HUES48 (cell line): ENCODE measurements around the gene AHCYL2.
"Not testable (repeated sequence)": the region's sequence is repeated elsewhere in the genome, so short reads cannot be mapped to it uniquely, and the experiment has no call there.

Source experiments
- H3K27ac ChIP-seq: one replicate; pipeline ENCODE4 v1.7.0; 2013; ENCODE audit warnings: low read depth, low read length, inconsistent platforms
- H3K27me3 ChIP-seq: 2 replicates; pipeline ENCODE4 v1.6.1; 2013; ENCODE audit warnings: mild to moderate bottlenecking, low read length; ENCODE audit not compliant: control insufficient read depth, insufficient read depth
- H3K36me3 ChIP-seq: 2 replicates; pipeline ENCODE4 v1.6.1; 2013; ENCODE audit warnings: low read length; ENCODE audit not compliant: control insufficient read depth, insufficient read depth
- H3K4me1 ChIP-seq: 2 replicates; pipeline ENCODE4 v1.6.1; 2013; ENCODE audit warnings: mild to moderate bottlenecking, low read length; ENCODE audit not compliant: control insufficient read depth, insufficient read depth
- H3K4me3 ChIP-seq: 2 replicates; pipeline ENCODE4 v1.5.1; 2013; ENCODE audit warnings: mild to moderate bottlenecking, low read depth, low read length
- H3K9ac ChIP-seq: 2 replicates; pipeline ENCODE4 v1.6.1; 2013; ENCODE audit warnings: mild to moderate bottlenecking, low read depth, low read length, moderate library complexity
- H3K9me3 ChIP-seq: 2 replicates; pipeline ENCODE4 v1.6.1; 2013; ENCODE audit warnings: low read length; ENCODE audit not compliant: control insufficient read depth, insufficient read depth

The AHCYL2 gene

DNA sequence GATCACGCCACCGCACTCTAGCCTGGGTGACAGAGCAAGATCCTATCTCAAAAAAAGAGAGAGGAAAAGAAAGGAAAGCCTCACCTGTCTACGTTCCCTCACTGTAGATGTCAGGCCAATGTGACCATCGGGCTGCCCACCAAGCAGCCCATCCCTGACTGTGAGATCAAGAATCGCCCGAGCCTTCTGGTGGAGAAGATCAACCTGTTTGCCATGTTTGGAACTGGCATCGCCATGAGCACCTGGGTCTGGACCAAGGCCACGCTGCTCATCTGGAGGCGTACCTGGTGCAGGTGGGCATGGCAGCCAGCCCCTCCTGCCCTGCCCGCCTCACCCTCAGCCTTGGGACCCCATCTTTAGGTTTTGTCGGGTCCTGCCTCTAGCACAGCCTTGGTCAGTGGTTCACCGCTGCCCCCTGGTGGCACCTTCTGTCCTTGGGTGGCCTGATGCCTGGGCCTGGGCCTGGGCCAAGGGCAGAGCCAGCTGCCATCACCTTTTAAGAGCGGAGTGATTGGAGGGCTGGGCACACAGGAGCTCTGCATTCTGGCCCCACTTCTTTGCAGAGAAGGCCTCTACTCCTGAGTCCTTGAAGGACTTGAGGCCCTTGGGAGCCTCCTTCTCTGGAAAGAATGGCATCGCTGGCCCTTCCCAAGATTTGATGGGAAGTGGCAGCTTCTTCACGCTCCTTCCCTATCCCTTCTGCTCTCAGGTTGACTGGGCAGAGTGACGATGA is 14.4 kb upstream of the AHCYL2 start:
- H3K27ac ChIP-seq, result no peak overlapping the region
- no peak overlapping the region for H3K4me3 ChIP-seq
- no peaks in the 10 kb centered on the region for H3K4me1 ChIP-seq
- H3K36me3 ChIP-seq, result peaks cover 68% of the 10 kb centered on the region
- H3K9ac ChIP-seq, result no peak overlapping the region
- no peaks in the 10 kb centered on the region for H3K27me3 ChIP-seq
- H3K9me3 ChIP-seq, result peaks cover 3% of the 10 kb centered on the region; the same call in 1 of the 2 replicates

DNA sequence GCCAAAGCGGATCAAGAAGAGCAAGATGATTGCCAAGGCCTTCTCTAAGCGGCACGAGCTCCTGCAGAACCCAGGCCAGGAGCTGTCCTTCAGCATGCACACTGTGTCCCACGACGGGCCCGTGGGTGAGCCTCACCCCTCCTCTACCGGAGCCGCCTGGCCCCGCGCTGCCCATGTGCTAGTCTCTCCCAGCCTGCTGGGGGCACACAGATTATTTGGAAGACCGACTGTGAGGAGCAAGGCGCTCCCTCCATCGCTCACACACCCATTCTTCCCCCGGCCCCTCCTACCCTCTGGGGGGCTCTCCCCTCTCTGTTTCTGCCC is 13.9 kb upstream of the AHCYL2 start:
- Histone ChIP-seq H3K27ac (no peak overlapping the region), H3K4me3 (no peak overlapping the region), H3K9ac (no peak overlapping the region), H3K9me3 (peaks cover 4% of the 10 kb centered on the region; the same call in 1 of the 2 replicates), H3K4me1 (no peaks in the 10 kb centered on the region), H3K36me3 (peaks cover 63% of the 10 kb centered on the region), H3K27me3 (no peaks in the 10 kb centered on the region)

DNA sequence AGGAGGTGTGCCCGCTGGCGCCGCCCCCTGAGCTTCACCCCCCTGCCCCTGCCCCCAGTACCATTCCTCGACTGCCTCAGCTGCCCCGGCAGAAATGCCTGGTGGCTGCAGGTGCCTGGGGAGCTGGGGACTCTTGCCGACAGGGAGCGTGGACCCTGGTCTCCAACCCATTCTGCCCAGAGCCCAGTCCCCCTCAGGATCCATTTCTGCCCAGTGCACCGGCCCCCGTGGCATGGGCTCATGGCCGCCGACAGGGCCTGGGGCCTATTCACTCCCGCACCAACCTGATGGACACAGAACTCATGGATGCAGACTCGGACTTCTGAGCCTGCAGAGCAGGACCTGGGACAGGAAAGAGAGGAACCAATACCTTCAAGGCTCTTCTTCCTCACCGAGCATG is 12.7 kb upstream of the AHCYL2 start:
- no peaks in the 10 kb centered on the region for H3K4me1 ChIP-seq
- no peak overlapping the region for H3K4me3 ChIP-seq
- peaks cover 4% of the 10 kb centered on the region; the same call in 1 of the 2 replicates for H3K9me3 ChIP-seq
- no peaks in the 10 kb centered on the region for H3K27me3 ChIP-seq
- H3K36me3 ChIP-seq, result peaks cover 54% of the 10 kb centered on the region
- H3K9ac ChIP-seq, result no peak overlapping the region
- H3K27ac ChIP-seq, result no peak overlapping the region

- Histone ChIP-seq H3K36me3 (peaks cover 49% of the 10 kb centered on the region), H3K27me3 (no peaks in the 10 kb centered on the region), H3K9me3 (peaks cover 4% of the 10 kb centered on the region; the same call in 1 of the 2 replicates), H3K9ac (no peak overlapping the region), H3K4me3 (no peak overlapping the region), H3K4me1 (no peaks in the 10 kb centered on the region), H3K27ac (no peak overlapping the region)
Measured at GRCh38 chr7:129212596-129212995, 12.2 kb upstream of the AHCYL2 start.

- H3K36me3 ChIP-seq, result peaks cover 42% of the 10 kb centered on the region
- no peak overlapping the region for H3K9ac ChIP-seq
- peaks cover 4% of the 10 kb centered on the region; the same call in 1 of the 2 replicates for H3K9me3 ChIP-seq
- no peaks in the 10 kb centered on the region for H3K4me1 ChIP-seq
- H3K27me3 ChIP-seq, result no peaks in the 10 kb centered on the region
- H3K4me3 ChIP-seq, result no peak overlapping the region
- no peak overlapping the region for H3K27ac ChIP-seq
Measured at GRCh38 chr7:129213828-129214227, 11.0 kb upstream of the AHCYL2 start.

DNA sequence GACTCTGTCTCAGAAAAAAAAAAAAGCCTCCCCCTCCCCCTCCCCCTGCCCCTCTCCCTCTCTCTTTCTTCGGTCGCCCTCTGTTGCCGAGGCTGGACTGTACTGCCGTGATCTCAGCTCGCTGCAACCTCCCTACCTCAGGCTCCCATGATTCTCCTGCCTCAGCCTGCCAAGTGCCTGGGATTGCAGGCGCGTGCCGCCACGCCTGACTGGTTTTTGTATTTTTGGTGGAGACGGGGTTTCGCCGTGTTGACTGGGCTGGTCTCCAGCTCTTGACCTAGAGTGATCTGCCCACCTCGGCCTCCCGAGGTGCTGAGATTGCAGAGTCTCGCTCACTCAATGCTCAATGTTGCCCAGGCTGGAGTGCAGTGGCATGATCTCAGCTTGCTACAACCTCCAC is 9.1 kb upstream of the AHCYL2 start:
- not testable (repeated sequence) for H3K27ac ChIP-seq, H3K4me1 ChIP-seq, H3K9me3 ChIP-seq, H3K9ac ChIP-seq, H3K4me3 ChIP-seq, H3K27me3 ChIP-seq
- H3K36me3 ChIP-seq, result peaks cover 26% of the 10 kb centered on the region

- H3K9ac ChIP-seq, H3K27ac ChIP-seq, H3K9me3 ChIP-seq, H3K4me1 ChIP-seq, H3K27me3 ChIP-seq, H3K4me3 ChIP-seq: not testable (repeated sequence)
- H3K36me3 ChIP-seq, result peaks cover 20% of the 10 kb centered on the region
Measured at GRCh38 chr7:129216101-129216715, 8.6 kb upstream of the AHCYL2 start.

- H3K27ac ChIP-seq, result not testable (repeated sequence)
Measured at GRCh38 chr7:129216821-129217416, 7.9 kb upstream of the AHCYL2 start.

GRCh38 chr7:129218514-129219062 is 6.2 kb upstream of the AHCYL2 start:
- Histone ChIP-seq H3K27me3 (no peaks in the 10 kb centered on the region), H3K4me1 (no peaks in the 10 kb centered on the region), H3K36me3 (no peaks in the 10 kb centered on the region), H3K9me3 (peaks cover 4% of the 10 kb centered on the region; the same call in 1 of the 2 replicates), H3K27ac (no peak overlapping the region), H3K9ac (no peak overlapping the region), H3K4me3 (no peak overlapping the region)

More at GRCh38 chr7:129216821-129217416, 7.9 kb upstream of the AHCYL2 start:
- H3K4me3 ChIP-seq, H3K9me3 ChIP-seq, H3K4me1 ChIP-seq, H3K27me3 ChIP-seq, H3K9ac ChIP-seq: not testable (repeated sequence)
- peaks cover 14% of the 10 kb centered on the region for H3K36me3 ChIP-seq

DNA sequence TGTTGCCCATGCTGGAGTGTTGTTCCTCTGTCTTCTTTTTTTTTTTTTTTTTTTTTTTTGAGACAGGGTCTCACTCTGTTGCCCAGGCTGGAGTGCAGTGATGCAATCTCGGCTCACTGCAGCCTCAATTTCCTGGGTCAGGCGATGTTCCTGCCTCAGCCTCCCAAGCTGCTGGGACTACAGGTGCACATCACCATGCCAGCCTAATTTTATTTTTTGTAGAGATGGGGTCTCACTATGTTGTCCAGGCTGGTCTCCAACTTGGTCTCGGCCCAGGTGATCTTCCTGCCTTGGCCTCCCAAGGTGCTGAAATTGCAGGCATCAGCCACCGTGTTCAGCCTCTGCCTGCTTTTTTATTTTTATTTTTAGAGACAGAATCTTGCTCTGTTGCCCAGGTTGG is 5.7 kb upstream of the AHCYL2 start:
- not testable (repeated sequence) for H3K27me3 ChIP-seq, H3K36me3 ChIP-seq, H3K27ac ChIP-seq, H3K4me3 ChIP-seq, H3K9ac ChIP-seq, H3K4me1 ChIP-seq, H3K9me3 ChIP-seq

DNA sequence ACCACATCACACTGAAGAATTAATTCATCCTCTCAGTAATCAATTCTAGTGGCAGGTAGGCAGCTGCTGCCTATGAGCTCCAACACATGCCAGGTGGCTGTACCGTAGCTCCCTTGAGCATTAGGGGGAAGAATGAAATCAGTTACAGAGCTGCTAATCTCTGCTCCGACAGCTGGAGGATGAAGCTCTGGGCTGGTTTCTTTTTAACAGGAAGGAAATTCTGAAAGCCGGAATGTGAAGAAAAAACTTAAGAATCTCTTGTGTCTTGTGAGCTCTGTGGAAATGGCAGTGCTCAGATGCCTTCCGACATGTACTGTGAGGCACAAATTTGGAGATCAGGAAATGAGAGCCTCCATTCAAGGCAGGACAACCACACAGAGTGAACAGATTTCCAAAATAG is 2.8 kb upstream of the AHCYL2 start:
- Histone ChIP-seq H3K36me3 (no peaks in the 10 kb centered on the region), H3K27me3 (0 out of 2 replicates have a peak, but pooled peaks cover 3% of the 10 kb centered on the region), H3K9me3 (no peaks in the 10 kb centered on the region), H3K27ac (no peak overlapping the region), H3K9ac (no peak overlapping the region), H3K4me3 (no peak overlapping the region), H3K4me1 (0 out of 2 replicates have a peak, but pooled peaks cover 6% of the 10 kb centered on the region)
